Muscle of leg (tissue), 11 donors: Measurements from ENCODE around the gene DMWD. TPM values are rescaled to one million over a fixed set of nuclear protein-coding genes. Genes with fewer than 3 reads are reported as not detected.
"Not testable (repeated sequence)": the region's sequence is repeated elsewhere in the genome, so short reads cannot be mapped to it uniquely, and the experiment has no call there.

Experiments used
- DNase-seq: peaks from one replicate; pipeline ENCODE4 v3.0.0; 2013
- H3K27ac ChIP-seq: one replicate; pipeline ENCODE4 v1.5.1; 2013; ENCODE audit warnings: mild to moderate bottlenecking, low read length, control low read depth
- H3K27me3 ChIP-seq: one replicate; pipeline ENCODE4 v1.6.1; 2013; ENCODE audit warnings: low read length; ENCODE audit not compliant: control insufficient read depth, insufficient read depth
- H3K36me3 ChIP-seq: one replicate; pipeline ENCODE4 v1.6.1; 2013; ENCODE audit warnings: low read length; ENCODE audit not compliant: control insufficient read depth, insufficient read depth
- H3K4me1 ChIP-seq: one replicate; pipeline ENCODE4 v1.6.1; 2013; ENCODE audit warnings: low read length; ENCODE audit not compliant: control insufficient read depth, insufficient read depth
- H3K4me3 ChIP-seq: one replicate; pipeline ENCODE4 v1.5.1; 2013; ENCODE audit warnings: low read length, control low read depth
- H3K9me3 ChIP-seq: replicated peaks from 2 replicates; pipeline ENCODE4 v1.6.1; 2013; ENCODE audit warnings: low read depth, low read length; ENCODE audit not compliant: control insufficient read depth
- WGBS: methylation state at CpG from one replicate; pipeline ENCODE4 v1.1.5; 2013; ENCODE audit warnings: missing lambda C conversion rate; ENCODE audit not compliant: insufficient coverage; 5-methylcytosine and 5-hydroxymethylcytosine counted together
- polyA plus RNA-seq, 8 donors: library from polyadenylated mRNA; unstranded; fragments of 120-200 nt; gene quantifications; one replicate each; pipeline versions ENCODE4 v1.2.1 to v1.2.3, GENCODE V29; 2013; ENCODE audit warnings: inconsistent platforms in 1 of 8, low replicate concordance in 1 of 8; ENCODE audit not compliant: insufficient read length in 8 of 8, insufficient read depth in 1 of 8
- total RNA-seq: library from RNA; stranded (reverse); fragments of 120-200 nt; gene quantifications from one replicate; pipeline ENCODE4 v1.2.4, GENCODE V29; 2013

The DMWD gene
- total and polyA plus RNA-seq, 9 donors = 29.1 to 57.1 (median 44.4) TPM

GRCh38 chr19:45804959-45805230, 12.2 kb upstream of the DMWD start:
- Histone ChIP-seq H3K27me3 (peaks cover 2% of the 10 kb centered on the region), H3K27ac (no peak overlapping the region), H3K4me1 (peaks cover 10% of the 10 kb centered on the region), H3K36me3 (no peaks in the 10 kb centered on the region), H3K9me3 (no peaks in the 10 kb centered on the region), H3K4me3 (no peak overlapping the region)
- WGBS = 72% methylated on average over 2 of the region's 8 CpGs
- DNase-seq = no peak

- Histone ChIP-seq H3K36me3 (no peaks in the 10 kb centered on the region), H3K9me3 (no peaks in the 10 kb centered on the region), H3K27ac (no peak overlapping the region), H3K4me3 (no peak overlapping the region), H3K4me1 (peaks cover 10% of the 10 kb centered on the region), H3K27me3 (peaks cover 2% of the 10 kb centered on the region)
- 87% methylated on average over 55 of the region's 57 CpGs for WGBS
- DNase-seq = no peak
Observed at GRCh38 chr19:45804140-45804958, 11.7 kb upstream of the DMWD start.

GRCh38 chr19:45801603-45802175, 9.0 kb upstream of the DMWD start:
- Histone ChIP-seq H3K4me3 (no peak overlapping the region), H3K36me3 (no peaks in the 10 kb centered on the region), H3K4me1 (peaks cover 16% of the 10 kb centered on the region), H3K9me3 (no peaks in the 10 kb centered on the region), H3K27ac (no peak overlapping the region), H3K27me3 (peaks cover 2% of the 10 kb centered on the region)
- 82% methylated on average over 2 of the region's 7 CpGs for WGBS
- DNase-seq = no peak

- Histone ChIP-seq H3K9me3 (no peaks in the 10 kb centered on the region), H3K4me1 (peaks cover 16% of the 10 kb centered on the region), H3K27me3 (peaks cover 2% of the 10 kb centered on the region), H3K36me3 (no peaks in the 10 kb centered on the region), H3K4me3 (no peak overlapping the region), H3K27ac (no peak overlapping the region)
- 79% methylated on average over 8 of the region's 8 CpGs for WGBS
- no peak for DNase-seq
Observed at GRCh38 chr19:45800070-45800553, 7.5 kb upstream of the DMWD start.

- not testable (repeated sequence) for H3K36me3 ChIP-seq, H3K27me3 ChIP-seq, H3K4me3 ChIP-seq, H3K9me3 ChIP-seq
- H3K27ac ChIP-seq = peak overlapping the region; percentile 20
- peak; percentile 43 for DNase-seq
- WGBS = no CpG with 5 or more reads among the region's 5 CpGs
- H3K4me1 ChIP-seq = peaks cover 16% of the 10 kb centered on the region
Observed at GRCh38 chr19:45799541-45799940, 6.9 kb upstream of the DMWD start.

GRCh38 chr19:45798995-45799517, 6.4 kb upstream of the DMWD start:
- H3K9me3 ChIP-seq = no peaks in the 10 kb centered on the region
- H3K36me3 ChIP-seq = no peaks in the 10 kb centered on the region
- DNase-seq = peak; percentile 80
- no peak overlapping the region for H3K4me3 ChIP-seq
- peak overlapping the region; percentile 37 for H3K27ac ChIP-seq
- peaks cover 2% of the 10 kb centered on the region for H3K27me3 ChIP-seq
- WGBS = 7% methylated on average over 6 of the region's 10 CpGs
- H3K4me1 ChIP-seq = peaks cover 16% of the 10 kb centered on the region

- Histone ChIP-seq H3K27ac (no peak overlapping the region), H3K36me3 (peaks cover 7% of the 10 kb centered on the region), H3K4me1 (peaks cover 31% of the 10 kb centered on the region), H3K27me3 (peaks cover 2% of the 10 kb centered on the region), H3K9me3 (no peaks in the 10 kb centered on the region), H3K4me3 (no peak overlapping the region)
- DNase-seq = no peak
- 100% methylated on average over 1 of the region's 2 CpGs for WGBS
Observed at GRCh38 chr19:45794627-45795026, 2.0 kb upstream of the DMWD start.

- no peak for DNase-seq
- whole genome bisulfite sequencing = 58% methylated on average over 5 of the region's 6 CpGs
- H3K4me1 ChIP-seq = peaks cover 24% of the 10 kb centered on the region
- H3K4me3 ChIP-seq = no peak overlapping the region
- peaks cover 2% of the 10 kb centered on the region for H3K27me3 ChIP-seq
- H3K36me3 ChIP-seq = peaks cover 14% of the 10 kb centered on the region
- H3K9me3 ChIP-seq = no peaks in the 10 kb centered on the region
- no peak overlapping the region for H3K27ac ChIP-seq
Observed at GRCh38 chr19:45793876-45794275, 1.2 kb upstream of the DMWD start.

- Histone ChIP-seq H3K27me3 (peaks cover 2% of the 10 kb centered on the region), H3K4me1 (peaks cover 23% of the 10 kb centered on the region), H3K27ac (peak overlapping the region; percentile 81), H3K36me3 (peaks cover 21% of the 10 kb centered on the region), H3K4me3 (peak overlapping the region; percentile 23), H3K9me3 (no peaks in the 10 kb centered on the region)
- no peak for DNase-seq
- 38% methylated on average over 3 of the region's 3 CpGs for WGBS
Observed at GRCh38 chr19:45793178-45793564, 526 bp upstream of the DMWD start.

GRCh38 chr19:45791744-45792469, 738 bp downstream of the DMWD start:
- WGBS = 3% methylated on average over 31 of the region's 31 CpGs
- H3K27ac ChIP-seq = peak overlapping the region; percentile 67
- peaks cover 4% of the 10 kb centered on the region for H3K27me3 ChIP-seq

More at GRCh38 chr19:45791744-45792469, 738 bp downstream of the DMWD start:
- H3K9me3 ChIP-seq = no peaks in the 10 kb centered on the region
- H3K36me3 ChIP-seq = peaks cover 30% of the 10 kb centered on the region
- no peak for DNase-seq
- H3K4me3 ChIP-seq = peak overlapping the region; percentile 85
- H3K4me1 ChIP-seq = peaks cover 23% of the 10 kb centered on the region
